K562 (cell line): ENCODE data around the gene PLCB4. TPM values are rescaled to one million over a fixed set of nuclear protein-coding genes. Genes with fewer than 3 reads are reported as not detected.

Source experiments
- ATAC-seq: fragments of 200-7000 bp; cut with Tn5 transposase; 3 replicates; pipeline ENCODE4 v1.9.1; 2020; ENCODE audit warnings: moderate library complexity
- BruUV-seq: library from RNA; stranded (reverse); fragments of 400-500 nt; replicated peaks from 2 replicates; lab custom pipeline; 2021; lab: Mats Ljungman, UMichigan
- CTCF ChIA-PET: fragments of 300-600 bp; formaldehyde crosslinking; extraction: SDS; loops from one replicate; lab custom pipeline; 2021; ENCODE audit warnings: low intra/inter-chr PET ratio; lab: Yijun Ruan, JAX
- POLR2A ChIA-PET: fragments of 300-600, 350-650 bp; sonication (Branson Sonifier 250); formaldehyde crosslinking; extraction: SDS; loops from one replicate; lab custom pipeline; 2021; ENCODE audit warnings: antibody characterized with exemption, inconsistent platforms; lab: Yijun Ruan, JAX
- DNase-seq, 4 experiments: peaks; one replicate each; pipeline versions ENCODE4 v3.0.0 to v3.0.0-alpha.2; 2011 to 2018; ENCODE audit warnings: low spot score in 3 of 4, mixed read lengths in 3 of 4; ENCODE audit errors: extremely low read depth in 1 of 4
- FAIRE-seq: peaks from 2 replicates; lab custom pipeline; 2011; peaks lifted over from hg19 to GRCh38; lab: Jason Lieb, UNC
- H2AFZ ChIP-seq: 2 replicates; pipeline ENCODE4 v1.6.0; 2011; ENCODE audit warnings: low read depth, low read length, control low read depth, inconsistent platforms
- H3K27ac ChIP-seq: fragments of 200-600 bp; 3 replicates; pipeline ENCODE4 v1.8.0; 2011; ENCODE audit warnings: low read depth, mild to moderate bottlenecking, control low read depth, inconsistent platforms, low read length, moderate library complexity, mixed read lengths; ENCODE audit errors: extremely low read depth
- H3K27me3 ChIP-seq, 2 experiments: fragments of 300-600 bp in 1 of 2; 2 replicates in 1 of 2; 3 replicates in 1 of 2; pipeline versions ENCODE4 v1.6.0 to v1.8.0; 2011; ENCODE audit warnings: inconsistent platforms in 2 of 2, low read length in 2 of 2, mild to moderate bottlenecking in 1 of 2, mixed read lengths in 1 of 2, moderate library complexity in 1 of 2; ENCODE audit not compliant: control insufficient read depth in 2 of 2, insufficient read depth in 2 of 2
- H3K36me3 ChIP-seq: fragments of 300-600 bp; 3 replicates; pipeline ENCODE4 v1.8.0; 2011; ENCODE audit warnings: mild to moderate bottlenecking, low read length, inconsistent platforms; ENCODE audit not compliant: control insufficient read depth, insufficient read depth
- H3K4me1 ChIP-seq, 2 experiments: fragments of 200-600 bp in 1 of 2; replicated peaks in 1 of 2; 2 replicates in 1 of 2; 3 replicates in 1 of 2; pipeline versions ENCODE4 v1.5.1 to v1.8.0; 2011; ENCODE audit warnings: inconsistent platforms in 2 of 2, low read length in 2 of 2, mild to moderate bottlenecking in 1 of 2, mixed read lengths in 1 of 2, moderate library complexity in 1 of 2; ENCODE audit not compliant: control insufficient read depth in 2 of 2, insufficient read depth in 2 of 2
- H3K4me2 ChIP-seq: 2 replicates; pipeline ENCODE4 v1.6.1; 2011; ENCODE audit warnings: low read length, control low read depth, inconsistent platforms, mixed read lengths; ENCODE audit not compliant: insufficient read depth
- H3K4me3 ChIP-seq: fragments of 200-600 bp; sonication (generic), shearing (Covaris generic); 2 replicates; pipeline ENCODE4 v1.5.1; 2016; ENCODE audit warnings: control low read depth, inconsistent platforms
- H3K79me2 ChIP-seq: fragments of 200-600 bp; 3 replicates; pipeline ENCODE4 v1.8.0; 2011; ENCODE audit warnings: low read length, inconsistent platforms; ENCODE audit not compliant: control insufficient read depth, insufficient read depth
- H3K9ac ChIP-seq, 2 experiments: 2 replicates each; pipeline versions ENCODE4 v1.6.0 to v1.6.1; 2011; ENCODE audit warnings: low read depth in 2 of 2, low read length in 2 of 2, control low read depth in 1 of 2, inconsistent platforms in 1 of 2, mild to moderate bottlenecking in 1 of 2, mixed read lengths in 1 of 2; ENCODE audit not compliant: insufficient read depth in 1 of 2
- H3K9me1 ChIP-seq: one replicate; pipeline ENCODE4 v1.6.0; 2011; ENCODE audit warnings: inconsistent platforms, mild to moderate bottlenecking, low read length, moderate library complexity; ENCODE audit not compliant: control insufficient read depth, insufficient read depth
- H3K9me3 ChIP-seq: replicated peaks from 2 replicates; pipeline ENCODE4 v1.5.1; 2011; ENCODE audit warnings: low read depth, low read length, inconsistent platforms; ENCODE audit not compliant: control insufficient read depth, insufficient read depth
- H4K20me1 ChIP-seq: replicated peaks from 2 replicates; pipeline ENCODE4 v1.6.1; 2011; ENCODE audit warnings: low read length, inconsistent platforms, mixed read lengths; ENCODE audit not compliant: control insufficient read depth, insufficient read depth
- DACH1 ChIP-seq: fragments of 450-650 bp; IDR thresholded peaks from 2 replicates; pipeline ENCODE4 v1.6.1; 2018; ENCODE audit not compliant: partially characterized antibody
- NFIC ChIP-seq: fragments of 450-650 bp; IDR thresholded peaks from 2 replicates; pipeline ENCODE4 v1.6.1; 2017; ENCODE audit warnings: mild to moderate bottlenecking, inconsistent platforms
- NFIX ChIP-seq: fragments of 250-450 bp; sonication (Bioruptor Pico); IDR thresholded peaks from 2 replicates; pipeline ENCODE4 v1.4.0; 2020; ENCODE audit warnings: low read depth, mild to moderate bottlenecking, moderate library complexity
- TAF9B ChIP-seq: fragments of 450-650 bp; IDR thresholded peaks from 2 replicates; pipeline ENCODE4 v1.6.1; 2018; ENCODE audit warnings: mild to moderate bottlenecking; ENCODE audit not compliant: partially characterized antibody
- ZNF75A ChIP-seq: fragments of 450-650 bp; formaldehyde crosslinking; IDR thresholded peaks from 2 replicates; pipeline ENCODE4 v1.4.0; 2020; ENCODE audit warnings: mild to moderate bottlenecking
- WGBS: fragments of 100-300 bp; shearing (Covaris generic); methylation state at CpG from one replicate; pipeline ENCODE4 v1.1.6; 2016; ENCODE audit warnings: low coverage, mixed read lengths; ENCODE audit not compliant: insufficient coverage; ENCODE audit errors: missing lambda C conversion rate; 5-methylcytosine and 5-hydroxymethylcytosine counted together
- in situ Hi-C: fragments of 300-500 bp; cut with MboI; formaldehyde crosslinking; loops from 4 replicates; pipeline ENCODE4 v1.15.0; 2018; ENCODE audit warnings: inconsistent platforms, mixed read lengths
- intact Hi-C: fragments of 100-400 bp; cut with micrococcal nuclease; formaldehyde crosslinking; loops from 2 replicates; pipeline ENCODE4 v1.14.2; 2022
- polyA plus RNA-seq, 8 experiments: library from polyadenylated mRNA; depleted of rRNA in 4 of 8; stranded (reverse) in 5 of 8; unstranded in 3 of 8; fragments of >200 nt; fragmentation: Nextera tagmentation in 2 of 8; fragmentation: Illumina TruSeq in 1 of 8; extraction: Ambion mirVana in 2 of 8; extraction: Trizol in 1 of 8; gene quantifications; 2 replicates each; pipeline versions ENCODE4 v1.2.1 to v1.2.3, GENCODE V29; 2011 to 2014; ENCODE audit warnings: inconsistent platforms in 1 of 8, missing spikeins in 1 of 8
- total RNA-seq, 7 experiments: library from RNA; depleted of rRNA in 6 of 7; stranded (reverse); fragments of >200 nt in 6 of 7; fragmentation: Illumina TruSeq in 2 of 7; extraction: Trizol in 2 of 7; gene quantifications; 2 replicates each; pipeline versions ENCODE4 v1.2.1 to v1.2.3, GENCODE V29; 2011 to 2021; ENCODE audit warnings: low replicate concordance in 1 of 7

PLCB4 gene
- total and polyA plus RNA-seq, 9 of the 15 experiments (the other 6 are each of a cell fraction or from before 2014, with no cell fraction given) = 0.20 to 2.9 (median 0.52) TPM

DNA sequence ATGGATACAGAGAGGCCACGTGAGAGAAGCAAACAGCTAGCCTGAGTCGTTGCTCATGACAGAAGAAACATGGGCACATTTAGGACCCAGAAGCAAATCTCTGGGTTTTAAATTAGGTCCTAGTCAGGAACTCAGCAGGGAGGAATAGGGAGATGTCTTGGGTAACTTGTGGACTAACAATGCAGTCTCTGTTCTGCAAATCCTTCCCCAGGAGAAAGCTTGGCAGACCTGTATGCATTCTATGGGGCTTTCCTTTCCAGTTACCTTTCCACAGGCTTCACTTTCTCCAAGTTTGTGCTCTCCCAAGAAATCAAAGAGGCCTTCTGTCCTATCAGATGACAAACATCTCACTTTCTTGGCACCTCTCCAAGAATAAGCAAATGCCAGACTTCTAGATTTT, 47.2 kb upstream of the PLCB4 start:
- H3K4me1 ChIP-seq = no peaks in the 10 kb centered on the region; a peak in 1 of 5 replicates
- 0 out of 2 replicates have a peak, but pooled peaks have one; percentile 30 for TF ChIP-seq NFIX
- TF ChIP-seq TAF9B = no peak
- peak; percentile 72 for TF ChIP-seq NFIC
- no peak for TF ChIP-seq DACH1
- H3K9ac ChIP-seq = no peak overlapping the region
- no peaks in the 10 kb centered on the region for H3K36me3 ChIP-seq
- no peaks in the 10 kb centered on the region for H3K79me2 ChIP-seq
- in situ Hi-C loops (no loop called here), intact Hi-C loops (no loop called here)
- no peak overlapping the region for H3K4me3 ChIP-seq
- no peaks in the 10 kb centered on the region for H3K9me3 ChIP-seq
- CTCF ChIA-PET = no interaction called here
- no TSS peak for BruUV-seq
- H3K4me2 ChIP-seq = no peak overlapping the region
- 0% methylated on average over 2 of the region's 2 CpGs for WGBS
- FAIRE-seq (no peak), DNase-seq (peak in 1 of 4 experiments; percentile 7), ATAC-seq (no peak)
- H3K27me3 ChIP-seq = no peaks in the 10 kb centered on the region
- H3K9me1 ChIP-seq = no peaks in the 10 kb centered on the region
- POLR2A ChIA-PET = no interaction called here
- no peak overlapping the region for H3K27ac ChIP-seq
- no peak overlapping the region for H2AFZ ChIP-seq
- no peaks in the 10 kb centered on the region for H4K20me1 ChIP-seq

- 8% methylated on average over 2 of the region's 2 CpGs for WGBS
- Histone ChIP-seq H4K20me1 (no peaks in the 10 kb centered on the region), H3K4me3 (no peak overlapping the region), H3K9me3 (no peaks in the 10 kb centered on the region), H3K27me3 (no peaks in the 10 kb centered on the region), H3K4me1 (no peaks in the 10 kb centered on the region; a peak in 1 of 5 replicates), H3K4me2 (no peak overlapping the region), H2AFZ (no peak overlapping the region), H3K9ac (no peak overlapping the region), H3K27ac (no peak overlapping the region), H3K36me3 (no peaks in the 10 kb centered on the region), H3K79me2 (no peaks in the 10 kb centered on the region), H3K9me1 (no peaks in the 10 kb centered on the region)
- ChIA-PET CTCF (no interaction called here), POLR2A (no interaction called here)
- in situ Hi-C loops (no loop called here), intact Hi-C loops (no loop called here)
- DNase-seq (no peak), ATAC-seq (no peak), FAIRE-seq (no peak)
- BruUV-seq = no TSS peak
- TF ChIP-seq ZNF75A = no peak
Measured at GRCh38 chr20:9022376-9022775, 46.5 kb upstream of the PLCB4 start.
